ENCODE results near the gene ALDH1L1. TPM values are rescaled to one million over a fixed set of nuclear protein-coding genes. Genes with fewer than 3 reads are reported as not detected.

The ALDH1L1 gene
- total and polyA plus RNA-seq, 8 donors, result 1.4 to 17.4 (median 5.2) TPM

- no peak for DNase-seq
- H3K27ac ChIP-seq, result no peak overlapping the region
- H3K36me3 ChIP-seq, result peaks cover 0 to 43% (median 0%) of the 10 kb centered on the region in 4 donors
- intact Hi-C loops (cut with DNase I; ENCODE audit: low total_unique reads), result no loop called here
- H3K27me3 ChIP-seq, result no peaks in the 10 kb centered on the region
- no peaks in the 10 kb centered on the region for H3K4me1 ChIP-seq
- TF ChIP-seq EP300 (IDR thresholded peaks at IDR 0.05) (no peak), POLR2A (IDR thresholded peaks at IDR 0.05) (no peak), CTCF (IDR thresholded peaks at IDR 0.05) (no peak), POLR2AphosphoS5 (IDR thresholded peaks at IDR 0.05) (no peak)
- WGBS, 5 donors, result 63 to 83% (median 74%) methylated on average over 7 to 8 of the region's 8 CpGs
- no peak overlapping the region for H3K4me3 ChIP-seq
- no peaks in the 10 kb centered on the region for H3K9me3 ChIP-seq
Observed at GRCh38 chr3:126156468-126156867, 23.9 kb downstream of the ALDH1L1 start.

GRCh38 chr3:126155819-126156218 lies 24.6 kb downstream of the ALDH1L1 start:
- H3K27me3 ChIP-seq, result no peaks in the 10 kb centered on the region
- DNase-seq, result no peak
- peaks cover 0 to 46% (median 0%) of the 10 kb centered on the region in 4 donors for H3K36me3 ChIP-seq
- TF ChIP-seq POLR2A (IDR thresholded peaks at IDR 0.05) (no peak), CTCF (IDR thresholded peaks at IDR 0.05) (no peak), EP300 (IDR thresholded peaks at IDR 0.05) (no peak), POLR2AphosphoS5 (IDR thresholded peaks at IDR 0.05) (no peak)
- intact Hi-C loops (cut with DNase I; ENCODE audit: low total_unique reads), result no loop called here
- 61 to 67% (median 64%) methylated on average over 6 of the region's 6 CpGs for WGBS, 5 donors
- no peaks in the 10 kb centered on the region for H3K4me1 ChIP-seq
- no peak overlapping the region for H3K27ac ChIP-seq
- H3K9me3 ChIP-seq, result no peaks in the 10 kb centered on the region
- no peak overlapping the region for H3K4me3 ChIP-seq

GRCh38 chr3:126155280-126155640 lies 25.1 kb downstream of the ALDH1L1 start:
- H3K27me3 ChIP-seq, result no peaks in the 10 kb centered on the region
- H3K9me3 ChIP-seq, result no peaks in the 10 kb centered on the region
- intact Hi-C loops (cut with DNase I; ENCODE audit: low total_unique reads), result no loop called here
- WGBS, 5 donors, result 86 to 100% (median 98%) methylated on average over 1 to 2 of the region's 2 CpGs
- no peak for DNase-seq
- H3K27ac ChIP-seq, result no peak overlapping the region
- no peaks in the 10 kb centered on the region for H3K4me1 ChIP-seq
- H3K36me3 ChIP-seq, result peaks cover 0 to 47% (median 0%) of the 10 kb centered on the region in 4 donors
- TF ChIP-seq EP300 (IDR thresholded peaks at IDR 0.05), result no peak
- no peak for TF ChIP-seq POLR2AphosphoS5 (IDR thresholded peaks at IDR 0.05)
- TF ChIP-seq CTCF (IDR thresholded peaks at IDR 0.05), result no peak
- TF ChIP-seq POLR2A (IDR thresholded peaks at IDR 0.05), result no peak
- no peak overlapping the region for H3K4me3 ChIP-seq

GRCh38 chr3:126154391-126155279 lies 25.8 kb downstream of the ALDH1L1 start:
- WGBS, 5 donors, result 79 to 92% (median 84%) methylated on average over 7 to 13 of the region's 13 CpGs

More at GRCh38 chr3:126154391-126155279, 25.8 kb downstream of the ALDH1L1 start:
- Histone ChIP-seq H3K27me3 (no peaks in the 10 kb centered on the region), H3K4me1 (no peaks in the 10 kb centered on the region), H3K36me3 (peaks cover 0 to 50% (median 0%) of the 10 kb centered on the region in 4 donors), H3K27ac (no peak overlapping the region), H3K4me3 (no peak overlapping the region), H3K9me3 (no peaks in the 10 kb centered on the region)
- no peak for TF ChIP-seq EP300 (IDR thresholded peaks at IDR 0.05)
- TF ChIP-seq CTCF (IDR thresholded peaks at IDR 0.05), result no peak
- TF ChIP-seq POLR2AphosphoS5 (IDR thresholded peaks at IDR 0.05), result no peak
- TF ChIP-seq POLR2A (IDR thresholded peaks at IDR 0.05), result no peak
- no peak for DNase-seq
- intact Hi-C loops (cut with DNase I; ENCODE audit: low total_unique reads), result no loop called here

Measured in stomach (tissue), 9 donors.